Osteoblast (primary cell): ENCODE measurements around the gene OPCML. TPM values are rescaled to one million over a fixed set of nuclear protein-coding genes. Genes with fewer than 3 reads are reported as not detected.

Experiments
- DNase-seq: peaks from one replicate; pipeline ENCODE4 v3.0.0; 2011; ENCODE audit warnings: low spot score, mixed read lengths; ENCODE audit not compliant: insufficient read length; ENCODE audit errors: missing footprints
- H2AFZ ChIP-seq: 2 replicates; pipeline ENCODE4 v1.6.0; 2011; ENCODE audit warnings: mild to moderate bottlenecking, low read length
- H3K27ac ChIP-seq: 2 replicates; pipeline ENCODE4 v1.5.1; 2011; ENCODE audit warnings: mild to moderate bottlenecking, low read depth, low read length, moderate library complexity
- H3K27me3 ChIP-seq: 2 replicates; pipeline ENCODE4 v1.6.0; 2012; ENCODE audit warnings: mild to moderate bottlenecking, control low read depth, inconsistent platforms, low read length, moderate library complexity; ENCODE audit not compliant: insufficient read depth
- H3K36me3 ChIP-seq: 2 replicates; pipeline ENCODE4 v1.5.1; 2011; ENCODE audit warnings: mild to moderate bottlenecking, low read length, control low read depth, moderate library complexity; ENCODE audit not compliant: insufficient read depth
- H3K4me1 ChIP-seq: 2 replicates; pipeline ENCODE4 v1.5.1; 2011; ENCODE audit warnings: mild to moderate bottlenecking, low read length, control low read depth, moderate library complexity; ENCODE audit not compliant: insufficient read depth
- H3K4me2 ChIP-seq: 2 replicates; pipeline ENCODE4 v1.6.0; 2011; ENCODE audit warnings: mild to moderate bottlenecking, low read length; ENCODE audit not compliant: insufficient read depth
- H3K4me3 ChIP-seq: fragments of 200-600 bp; sonication (generic); 3 replicates; pipeline ENCODE4 v1.5.1; 2012; ENCODE audit warnings: mild to moderate bottlenecking, low read length, inconsistent platforms; ENCODE audit not compliant: insufficient read depth
- H3K79me2 ChIP-seq: 2 replicates; pipeline ENCODE4 v1.6.0; 2012; ENCODE audit warnings: mild to moderate bottlenecking, low read length, control low read depth, inconsistent platforms; ENCODE audit not compliant: insufficient read depth
- H3K9me3 ChIP-seq: 2 replicates; pipeline ENCODE4 v1.5.1; 2011; ENCODE audit warnings: low read depth, low read length, control low read depth
- H4K20me1 ChIP-seq: 2 replicates; pipeline ENCODE4 v1.6.0; 2012; ENCODE audit warnings: mild to moderate bottlenecking, low read length, control low read depth; ENCODE audit not compliant: insufficient read depth
- total RNA-seq: library from RNA; depleted of rRNA; stranded (reverse); fragments of >200 nt; gene quantifications from 2 replicates; pipeline ENCODE4 v1.2.3, GENCODE V29; 2012
- TF ChIP-seq, protein P1 (sequence below): IDR thresholded peaks from 2 replicates; pipeline ENCODE4 v1.5.1; 2011; ENCODE audit warnings: mild to moderate bottlenecking, low read depth, low read length, moderate library complexity; ENCODE audit errors: extremely low read depth

Gene OPCML
- total RNA-seq, 1 donor = 0.36 TPM

DNA sequence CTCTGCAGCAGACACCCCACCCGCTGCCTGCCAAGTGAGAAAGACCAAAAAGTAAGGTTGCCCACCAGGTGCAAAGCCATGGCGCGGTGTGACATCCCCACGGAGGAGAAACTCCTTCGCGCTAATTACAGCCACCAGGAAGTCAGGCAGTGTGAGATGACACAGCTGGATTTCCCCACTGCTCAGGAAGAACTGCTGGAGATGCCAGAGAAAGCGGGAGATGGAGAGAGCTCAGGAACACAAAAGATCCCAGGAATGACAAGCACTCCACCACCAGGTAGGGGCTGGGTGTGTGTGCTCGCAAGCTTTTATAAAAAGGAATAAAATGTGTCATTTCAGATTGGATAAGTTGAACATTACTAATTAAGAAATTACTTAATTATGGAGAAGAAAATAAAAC is 292.7 kb downstream of the OPCML start:
- no peak overlapping the region for H2AFZ ChIP-seq
- peaks cover 4% of the 10 kb centered on the region for H3K9me3 ChIP-seq
- H4K20me1 ChIP-seq = no peaks in the 10 kb centered on the region
- no peaks in the 10 kb centered on the region for H3K79me2 ChIP-seq
- no peak overlapping the region for H3K4me2 ChIP-seq
- no peak overlapping the region for H3K4me3 ChIP-seq
- DNase-seq = no peak
- no peaks in the 10 kb centered on the region for H3K27me3 ChIP-seq
- TF ChIP-seq, protein P1, sequence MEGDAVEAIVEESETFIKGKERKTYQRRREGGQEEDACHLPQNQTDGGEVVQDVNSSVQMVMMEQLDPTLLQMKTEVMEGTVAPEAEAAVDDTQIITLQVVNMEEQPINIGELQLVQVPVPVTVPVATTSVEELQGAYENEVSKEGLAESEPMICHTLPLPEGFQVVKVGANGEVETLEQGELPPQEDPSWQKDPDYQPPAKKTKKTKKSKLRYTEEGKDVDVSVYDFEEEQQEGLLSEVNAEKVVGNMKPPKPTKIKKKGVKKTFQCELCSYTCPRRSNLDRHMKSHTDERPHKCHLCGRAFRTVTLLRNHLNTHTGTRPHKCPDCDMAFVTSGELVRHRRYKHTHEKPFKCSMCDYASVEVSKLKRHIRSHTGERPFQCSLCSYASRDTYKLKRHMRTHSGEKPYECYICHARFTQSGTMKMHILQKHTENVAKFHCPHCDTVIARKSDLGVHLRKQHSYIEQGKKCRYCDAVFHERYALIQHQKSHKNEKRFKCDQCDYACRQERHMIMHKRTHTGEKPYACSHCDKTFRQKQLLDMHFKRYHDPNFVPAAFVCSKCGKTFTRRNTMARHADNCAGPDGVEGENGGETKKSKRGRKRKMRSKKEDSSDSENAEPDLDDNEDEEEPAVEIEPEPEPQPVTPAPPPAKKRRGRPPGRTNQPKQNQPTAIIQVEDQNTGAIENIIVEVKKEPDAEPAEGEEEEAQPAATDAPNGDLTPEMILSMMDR = no peak
- H3K27ac ChIP-seq = no peak overlapping the region
- no peaks in the 10 kb centered on the region for H3K4me1 ChIP-seq
- no peaks in the 10 kb centered on the region for H3K36me3 ChIP-seq

DNA sequence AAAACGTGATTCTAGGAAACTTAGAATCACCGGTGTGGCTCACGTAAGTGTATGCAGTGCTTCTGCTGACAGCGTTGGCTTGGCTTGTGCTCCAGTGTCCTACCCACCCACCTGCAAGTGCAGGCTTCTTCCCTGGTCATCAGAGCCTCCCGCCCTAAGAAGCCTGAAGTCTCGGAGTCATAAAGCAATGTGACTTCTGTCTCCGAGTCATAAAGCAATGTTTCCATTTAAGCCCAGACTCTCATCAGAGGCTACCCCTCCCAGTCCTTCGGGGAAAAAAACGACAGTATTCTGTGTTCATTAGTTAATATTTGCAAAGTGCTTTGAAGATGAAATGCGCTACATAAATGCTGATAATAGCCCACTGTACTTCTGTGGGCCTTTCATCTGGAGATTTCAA is 293.8 kb downstream of the OPCML start:
- no peaks in the 10 kb centered on the region for H3K27me3 ChIP-seq
- no peaks in the 10 kb centered on the region for H3K79me2 ChIP-seq
- H3K4me3 ChIP-seq = no peak overlapping the region
- H4K20me1 ChIP-seq = no peaks in the 10 kb centered on the region
- no peak for DNase-seq
- H3K27ac ChIP-seq = no peak overlapping the region
- H3K9me3 ChIP-seq = peaks cover 4% of the 10 kb centered on the region
- TF ChIP-seq, protein P1 = no peak
- H3K36me3 ChIP-seq = no peaks in the 10 kb centered on the region
- no peak overlapping the region for H2AFZ ChIP-seq
- no peak overlapping the region for H3K4me2 ChIP-seq
- no peaks in the 10 kb centered on the region for H3K4me1 ChIP-seq

DNA sequence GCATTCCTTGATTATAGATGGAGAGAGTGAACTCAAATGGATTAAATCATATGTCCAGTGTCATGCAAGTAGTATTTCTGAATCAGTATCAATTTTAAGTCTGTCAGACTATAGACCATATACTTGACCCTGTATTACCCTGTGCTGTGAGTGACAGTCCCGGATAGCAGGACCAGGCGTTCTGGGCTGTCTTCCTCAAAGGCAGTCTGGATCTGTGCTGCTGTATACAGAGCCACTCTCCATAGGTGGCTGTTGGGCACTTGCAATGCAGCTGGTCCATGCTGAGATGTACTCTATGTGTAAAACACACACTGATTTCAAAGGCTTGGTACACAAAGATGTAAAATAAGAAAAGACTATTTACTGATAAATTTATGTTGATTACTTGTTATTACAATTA is 294.3 kb downstream of the OPCML start:
- Histone ChIP-seq H3K27ac (no peak overlapping the region), H3K27me3 (no peaks in the 10 kb centered on the region), H3K4me1 (no peaks in the 10 kb centered on the region), H2AFZ (no peak overlapping the region), H3K36me3 (no peaks in the 10 kb centered on the region), H3K9me3 (peaks cover under 1% of the 10 kb centered on the region), H3K4me2 (no peak overlapping the region), H3K79me2 (no peaks in the 10 kb centered on the region), H4K20me1 (no peaks in the 10 kb centered on the region), H3K4me3 (no peak overlapping the region)
- TF ChIP-seq, protein P1 = no peak
- DNase-seq = no peak

DNA sequence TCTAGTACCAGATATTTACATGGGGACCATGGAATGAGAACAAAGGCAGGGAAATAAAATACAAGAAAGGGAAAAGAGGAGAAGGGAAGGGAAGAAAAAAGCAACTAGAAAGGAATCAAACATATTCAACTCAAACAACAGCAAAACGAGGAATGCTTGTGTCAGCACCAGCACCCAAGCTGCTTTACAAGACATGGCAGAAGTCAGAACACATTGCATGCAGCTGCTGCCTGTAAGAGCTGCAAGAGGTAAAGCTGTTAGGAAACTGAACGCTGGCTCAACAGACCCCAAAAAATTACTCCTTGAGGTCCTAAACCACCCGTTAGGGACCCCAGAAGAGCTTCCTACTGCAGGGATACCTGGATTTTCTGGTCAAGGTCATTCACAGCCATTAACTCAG is 296.9 kb downstream of the OPCML start:
- no peaks in the 10 kb centered on the region for H3K9me3 ChIP-seq
- H2AFZ ChIP-seq = no peak overlapping the region
- no peaks in the 10 kb centered on the region for H3K36me3 ChIP-seq
- no peaks in the 10 kb centered on the region for H4K20me1 ChIP-seq
- no peak overlapping the region for H3K27ac ChIP-seq
- DNase-seq = no peak
- no peaks in the 10 kb centered on the region for H3K27me3 ChIP-seq
- H3K79me2 ChIP-seq = no peaks in the 10 kb centered on the region
- no peaks in the 10 kb centered on the region for H3K4me1 ChIP-seq
- H3K4me2 ChIP-seq = no peak overlapping the region
- TF ChIP-seq, protein P1 = no peak
- no peak overlapping the region for H3K4me3 ChIP-seq
